Stimulated activated CD8-positive, alpha-beta memory T cell treated with anti-CD3 and anti-CD28 coated beads, Interleukin-7, amount 100 ng/mL, for 48 hours (primary cell): Measurements from ENCODE around the gene HDAC4.

Source experiments
- DNase-seq, 2 donors: peaks; one replicate each; pipeline ENCODE4 v3.0.0-alpha.2; 2020; ENCODE audit warnings: low read depth in 1 of 2; ENCODE audit errors: extremely low read depth in 1 of 2

Gene HDAC4

GRCh38 chr2:239244625-239245024 lies 156.2 kb downstream of the HDAC4 start:
- no peak for DNase-seq

GRCh38 chr2:239241431-239241960 lies 159.3 kb downstream of the HDAC4 start:
- DNase-seq: no peak

- no peak for DNase-seq
These were observed 160.4 kb downstream of the HDAC4 start for GRCh38 chr2:239240414-239240881.

- DNase-seq: no peak
These were observed 161.0 kb downstream of the HDAC4 start for GRCh38 chr2:239239607-239240413.

GRCh38 chr2:239238839-239239606 lies 161.8 kb downstream of the HDAC4 start:
- DNase-seq: no peak

GRCh38 chr2:239238381-239238780 lies 162.4 kb downstream of the HDAC4 start:
- DNase-seq: no peak

GRCh38 chr2:239236808-239237205 lies 164.0 kb downstream of the HDAC4 start:
- DNase-seq: no peak

- no peak for DNase-seq
These were observed 164.6 kb downstream of the HDAC4 start for GRCh38 chr2:239236043-239236807.

- no peak for DNase-seq
These were observed 165.5 kb downstream of the HDAC4 start for GRCh38 chr2:239235311-239235710.

GRCh38 chr2:239234191-239235175 lies 166.3 kb downstream of the HDAC4 start:
- DNase-seq: no peak

GRCh38 chr2:239233576-239233975 lies 167.2 kb downstream of the HDAC4 start:
- DNase-seq: no peak

- no peak for DNase-seq
These were observed 168.6 kb downstream of the HDAC4 start for GRCh38 chr2:239232195-239232578.

GRCh38 chr2:239231231-239232194 lies 169.3 kb downstream of the HDAC4 start:
- DNase-seq: no peak

- no peak for DNase-seq
These were observed 170.3 kb downstream of the HDAC4 start for GRCh38 chr2:239230318-239231052.

- DNase-seq: no peak
These were observed 171.1 kb downstream of the HDAC4 start for GRCh38 chr2:239229545-239230279.

- DNase-seq: no peak
These were observed 173.0 kb downstream of the HDAC4 start for GRCh38 chr2:239227661-239228371.
